GM18873 (cell line): ENCODE data around the gene ITGAL.
"Not testable (repeated sequence)": the region's sequence is repeated elsewhere in the genome, so short reads cannot be mapped to it uniquely, and the experiment has no call there.

Experiments used
- ATAC-seq: cut with Tn5 transposase; IDR thresholded peaks from one replicate; pipeline ENCODE4 v1.9.1; 2021; ENCODE audit warnings: mild to moderate bottlenecking, moderate library complexity, moderate number of reproducible peaks; ENCODE audit not compliant: unreplicated experiment, low FRiP score

ITGAL gene

DNA sequence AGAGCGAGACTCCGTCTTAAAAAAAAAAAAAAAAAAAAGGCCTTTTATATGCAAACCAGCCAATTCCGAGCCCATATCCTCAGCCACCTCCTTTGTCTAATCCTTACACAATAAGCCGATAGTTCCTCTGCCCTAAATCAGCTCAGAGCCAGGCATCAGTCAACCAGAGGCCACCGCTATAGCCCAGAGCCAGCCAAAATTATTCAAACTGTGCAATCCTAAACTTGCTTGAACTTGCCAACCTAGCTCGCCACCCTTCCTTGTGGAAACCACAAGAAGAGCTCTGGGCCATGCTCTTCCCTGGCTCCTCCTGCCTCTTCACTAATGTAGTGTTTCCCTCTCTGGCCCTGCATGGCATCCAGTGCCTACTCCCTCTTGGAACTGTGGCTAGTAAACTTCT, 17.7 kb downstream of the ITGAL start:
- no peak for ATAC-seq

DNA sequence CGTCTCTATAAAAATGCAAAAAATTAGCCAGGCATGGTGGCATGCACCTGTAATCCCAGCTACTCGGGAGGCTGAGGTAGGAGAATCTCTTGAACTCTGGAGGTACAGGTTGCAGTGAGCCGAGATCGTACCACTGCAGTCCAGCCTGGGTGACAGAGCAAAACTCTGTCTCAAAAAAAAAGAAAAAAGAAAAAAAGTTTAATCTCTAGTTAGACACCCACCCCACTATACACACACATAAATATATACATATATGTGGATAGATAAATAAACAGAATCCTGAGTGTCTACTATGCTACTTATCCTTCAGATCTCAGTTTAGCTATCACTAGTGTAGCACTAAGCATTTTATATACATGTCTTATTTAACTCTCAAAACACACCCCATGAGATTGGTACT, 18.7 kb downstream of the ITGAL start:
- ATAC-seq: no peak

DNA sequence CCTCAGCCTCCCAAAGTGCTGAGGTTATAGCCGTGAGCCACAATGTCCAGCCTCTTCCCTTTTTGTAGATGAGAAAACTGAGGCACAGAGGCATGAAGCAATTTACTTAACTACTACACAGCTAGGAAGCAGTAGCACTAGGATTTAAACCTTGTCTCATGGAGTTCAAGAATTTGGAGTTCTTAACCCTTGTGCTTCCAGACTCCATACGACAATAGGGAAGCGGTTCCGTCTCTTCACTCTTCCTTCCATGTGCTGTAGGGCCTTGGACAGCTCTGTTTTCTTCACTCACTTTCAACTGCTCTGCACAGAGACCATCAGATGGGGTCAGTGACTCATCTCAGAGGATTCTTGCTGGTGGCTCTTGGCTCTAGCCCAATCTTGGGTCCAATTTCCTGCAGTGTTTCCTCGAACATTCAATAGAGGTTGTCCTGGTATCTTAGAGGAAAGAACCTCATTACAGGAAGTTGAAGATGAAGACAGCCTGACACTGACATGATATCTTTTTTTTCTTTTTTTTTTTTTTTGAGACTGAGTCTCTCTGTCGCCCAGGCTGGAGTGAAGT, 19.3 kb downstream of the ITGAL start:
- no peak for ATAC-seq

DNA sequence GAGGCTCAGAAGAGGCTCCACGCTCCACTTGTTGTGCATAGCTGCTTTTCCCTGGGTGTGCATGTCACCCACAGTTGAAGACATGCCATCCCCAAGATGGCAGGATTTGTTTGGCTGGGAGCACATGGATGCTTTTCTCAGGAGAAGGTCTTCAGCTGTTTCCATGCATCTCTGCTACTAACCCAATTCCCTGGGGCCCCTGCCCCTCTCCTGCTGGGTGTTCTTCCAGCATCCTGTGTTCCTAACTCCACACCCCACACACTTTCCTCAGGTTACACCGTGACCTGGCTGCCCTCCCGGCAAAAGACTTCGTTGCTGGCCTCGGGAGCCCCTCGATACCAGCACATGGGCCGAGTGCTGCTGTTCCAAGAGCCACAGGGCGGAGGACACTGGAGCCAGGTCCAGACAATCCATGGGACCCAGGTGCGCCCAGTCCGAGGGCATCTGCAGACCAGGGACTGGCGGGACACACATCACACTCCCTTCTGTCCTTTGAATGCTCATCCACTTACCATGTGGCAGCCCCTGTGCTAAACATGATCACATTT, 21.5 kb downstream of the ITGAL start:
- no peak for ATAC-seq

DNA sequence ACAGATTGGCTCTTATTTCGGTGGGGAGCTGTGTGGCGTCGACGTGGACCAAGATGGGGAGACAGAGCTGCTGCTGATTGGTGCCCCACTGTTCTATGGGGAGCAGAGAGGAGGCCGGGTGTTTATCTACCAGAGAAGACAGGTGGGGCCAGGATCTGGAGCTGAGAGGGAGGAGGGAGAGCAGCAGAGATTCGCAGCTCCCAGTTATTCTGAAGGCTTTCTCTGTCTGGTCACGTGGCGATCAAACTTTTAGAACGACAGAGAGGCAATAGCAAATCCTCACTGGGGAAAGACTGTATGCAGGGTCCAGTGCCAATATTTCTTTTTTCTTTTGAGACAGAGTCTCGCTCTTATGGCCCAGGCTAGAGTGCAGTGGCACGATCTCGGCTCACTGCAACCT, 22.2 kb downstream of the ITGAL start:
- no peak for ATAC-seq

DNA sequence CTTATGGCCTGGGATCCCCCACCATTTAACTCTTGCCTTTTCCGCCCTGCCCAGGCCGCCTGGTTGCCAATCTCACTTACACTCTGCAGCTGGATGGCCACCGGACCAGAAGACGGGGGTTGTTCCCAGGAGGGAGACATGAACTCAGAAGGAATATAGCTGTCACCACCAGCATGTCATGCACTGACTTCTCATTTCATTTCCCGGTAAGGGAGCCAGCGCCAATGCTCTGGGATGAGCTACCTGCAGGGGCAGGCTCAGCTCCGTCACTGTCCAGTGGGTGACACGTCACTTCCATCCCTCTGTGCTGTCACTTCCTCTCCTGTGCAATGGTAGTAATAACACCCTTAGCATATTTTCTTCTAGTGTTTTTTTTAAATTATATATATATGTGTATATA, 26.7 kb downstream of the ITGAL start:
- ATAC-seq: no peak

DNA sequence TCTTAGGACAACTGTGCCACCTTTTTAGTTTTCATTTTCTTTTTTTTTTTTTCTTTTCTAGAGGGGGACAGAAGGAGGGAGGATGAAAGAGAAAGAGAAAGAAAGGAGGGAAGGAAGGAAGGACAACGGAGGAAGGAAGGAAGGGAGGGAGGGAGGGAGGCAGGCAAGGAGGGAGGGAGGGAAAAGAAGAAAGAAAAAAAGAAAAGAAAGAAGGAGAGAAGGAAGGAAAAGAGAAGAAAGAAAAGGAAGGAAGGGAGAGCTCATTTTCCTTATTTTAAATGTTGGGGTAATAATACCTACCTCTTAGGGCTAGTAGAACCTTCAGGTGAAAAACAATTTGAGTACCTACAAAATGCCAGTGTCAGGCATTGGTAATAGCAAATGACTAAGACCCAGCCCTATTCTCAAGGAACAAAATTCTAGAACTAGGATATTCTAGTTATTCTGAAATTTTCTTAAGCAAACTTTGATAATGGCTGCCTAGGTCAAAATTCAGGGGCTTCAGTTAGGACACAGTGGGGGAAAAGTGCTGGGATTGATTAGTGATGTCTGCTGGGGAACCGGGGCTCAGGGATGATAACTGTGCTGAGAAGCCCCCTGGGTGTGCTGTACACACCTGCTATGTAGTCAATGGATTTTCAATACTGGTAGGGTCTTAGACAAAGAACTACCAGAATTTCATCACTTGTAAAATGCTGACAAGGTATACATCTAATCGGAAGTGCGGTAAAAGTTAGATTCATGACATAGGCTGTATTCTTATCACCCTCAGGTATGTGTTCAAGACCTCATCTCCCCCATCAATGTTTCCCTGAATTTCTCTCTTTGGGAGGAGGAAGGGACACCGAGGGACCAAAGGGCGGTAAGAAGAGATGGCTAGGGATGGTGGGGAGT, 31.1 kb downstream of the ITGAL start:
- ATAC-seq: no peak

DNA sequence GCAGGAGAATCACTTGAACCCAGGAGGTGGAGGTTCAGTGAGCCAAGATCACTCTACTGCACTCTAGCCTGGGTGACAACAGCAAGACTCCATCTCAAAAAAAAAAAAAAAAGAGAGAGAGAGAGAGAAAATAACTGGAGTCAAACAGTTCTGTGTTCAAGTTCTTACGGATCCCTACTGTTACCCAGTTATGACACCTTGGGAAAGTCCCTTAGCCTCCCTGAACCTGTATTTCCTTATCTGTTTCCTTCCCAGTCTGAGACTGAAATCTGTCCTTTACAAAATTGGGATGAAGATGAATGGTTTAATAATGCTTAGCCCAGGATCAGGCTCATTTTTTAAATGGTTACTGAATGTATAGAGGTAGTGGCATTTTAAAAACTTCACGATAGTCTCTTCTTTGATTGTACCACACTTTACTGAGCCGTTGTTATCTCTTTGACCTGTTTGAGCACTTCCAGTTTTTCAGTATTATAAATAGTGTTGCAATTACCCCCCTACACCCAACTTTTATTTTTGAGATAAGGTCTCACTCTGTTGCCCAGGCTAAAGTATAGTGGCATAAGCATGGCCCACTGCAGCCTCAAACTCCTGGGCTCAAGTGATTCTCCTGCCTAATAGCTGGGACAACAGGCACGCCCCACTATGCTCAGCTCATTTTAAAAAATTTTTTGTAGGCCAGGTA, 36.7 kb downstream of the ITGAL start:
- ATAC-seq: no peak

DNA sequence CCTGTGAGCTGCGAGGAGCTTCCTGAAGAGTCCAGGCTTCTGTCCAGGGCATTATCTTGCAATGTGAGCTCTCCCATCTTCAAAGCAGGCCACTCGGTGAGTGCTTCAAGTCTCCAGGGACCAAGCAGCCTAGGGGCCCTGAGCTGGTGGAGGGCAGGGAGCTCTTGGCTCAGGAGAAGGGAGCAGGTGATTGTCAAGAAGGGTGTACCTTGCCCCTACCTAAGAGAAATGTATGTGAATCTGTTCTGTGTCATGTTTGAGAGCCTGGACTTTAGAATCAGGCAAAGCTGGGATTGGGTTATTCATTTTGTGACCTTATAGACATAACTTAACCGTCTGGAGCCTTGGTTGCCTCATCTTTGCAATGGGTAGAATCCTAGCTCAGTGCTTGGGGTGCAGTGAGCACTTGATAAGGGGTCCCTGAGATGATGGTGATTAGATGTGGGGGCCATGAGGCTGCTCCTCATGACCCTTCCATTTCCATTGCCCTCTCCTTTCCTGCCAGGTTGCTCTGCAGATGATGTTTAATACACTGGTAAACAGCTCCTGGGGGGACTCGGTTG, 37.9 kb downstream of the ITGAL start:
- ATAC-seq: no peak

DNA sequence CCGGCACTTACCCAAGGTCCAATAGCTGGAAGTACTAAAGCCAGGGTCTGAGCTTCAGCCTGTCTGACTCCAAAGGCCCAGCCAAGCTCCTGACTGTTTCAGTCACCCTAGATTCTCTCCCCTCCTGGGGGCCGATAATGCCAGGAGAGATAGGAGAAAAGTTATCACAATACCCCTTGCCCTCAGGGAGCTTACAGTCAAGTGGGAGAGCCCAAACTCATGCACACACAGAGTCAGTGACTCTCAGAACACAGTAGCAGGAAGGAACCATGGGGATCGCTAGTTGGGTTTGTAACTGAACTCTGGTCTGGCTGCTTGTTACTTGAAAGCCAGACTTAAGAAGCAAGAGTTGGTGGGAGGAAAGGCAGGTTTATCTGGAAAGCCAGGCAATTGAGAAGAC, 39.0 kb downstream of the ITGAL start:
- no peak for ATAC-seq

DNA sequence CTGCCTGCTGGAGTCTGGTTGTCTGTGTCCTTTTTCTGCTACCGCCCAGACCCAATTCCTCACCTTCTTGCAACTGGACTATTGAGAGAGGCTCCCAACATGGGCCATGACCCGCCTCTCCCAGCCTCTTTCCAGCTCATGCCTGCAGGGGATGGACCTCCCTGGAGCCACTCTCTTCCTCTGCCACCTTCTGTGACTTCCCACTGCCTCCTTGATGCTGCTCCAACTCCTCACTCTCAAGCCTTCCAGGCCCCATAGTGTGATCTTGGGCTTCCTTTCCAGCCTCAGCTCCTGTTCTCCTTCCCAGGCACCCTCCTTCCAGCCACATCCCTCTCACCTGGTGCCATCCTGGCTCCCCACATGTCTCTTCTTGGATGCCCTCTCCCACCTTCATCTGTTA, 42.7 kb downstream of the ITGAL start:
- no peak for ATAC-seq

DNA sequence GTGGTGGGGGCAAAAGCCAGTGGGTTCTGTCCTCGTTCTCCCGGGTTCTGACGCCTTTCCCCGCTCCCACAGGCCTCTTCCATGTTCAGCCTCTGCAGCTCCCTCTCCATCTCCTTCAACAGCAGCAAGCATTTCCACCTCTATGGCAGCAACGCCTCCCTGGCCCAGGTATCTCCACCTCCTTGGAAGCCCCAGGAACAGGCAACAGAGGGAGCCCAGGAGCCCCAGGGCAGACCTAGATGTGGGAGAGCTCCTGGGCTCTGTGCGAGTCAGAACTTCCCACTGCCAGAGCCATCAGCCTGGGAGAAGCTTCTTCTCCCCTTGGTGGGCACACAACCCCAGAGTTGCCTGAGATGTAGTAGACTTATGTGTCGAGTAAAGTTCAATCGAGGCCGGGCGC, 46.0 kb downstream of the ITGAL start:
- ATAC-seq: no peak

DNA sequence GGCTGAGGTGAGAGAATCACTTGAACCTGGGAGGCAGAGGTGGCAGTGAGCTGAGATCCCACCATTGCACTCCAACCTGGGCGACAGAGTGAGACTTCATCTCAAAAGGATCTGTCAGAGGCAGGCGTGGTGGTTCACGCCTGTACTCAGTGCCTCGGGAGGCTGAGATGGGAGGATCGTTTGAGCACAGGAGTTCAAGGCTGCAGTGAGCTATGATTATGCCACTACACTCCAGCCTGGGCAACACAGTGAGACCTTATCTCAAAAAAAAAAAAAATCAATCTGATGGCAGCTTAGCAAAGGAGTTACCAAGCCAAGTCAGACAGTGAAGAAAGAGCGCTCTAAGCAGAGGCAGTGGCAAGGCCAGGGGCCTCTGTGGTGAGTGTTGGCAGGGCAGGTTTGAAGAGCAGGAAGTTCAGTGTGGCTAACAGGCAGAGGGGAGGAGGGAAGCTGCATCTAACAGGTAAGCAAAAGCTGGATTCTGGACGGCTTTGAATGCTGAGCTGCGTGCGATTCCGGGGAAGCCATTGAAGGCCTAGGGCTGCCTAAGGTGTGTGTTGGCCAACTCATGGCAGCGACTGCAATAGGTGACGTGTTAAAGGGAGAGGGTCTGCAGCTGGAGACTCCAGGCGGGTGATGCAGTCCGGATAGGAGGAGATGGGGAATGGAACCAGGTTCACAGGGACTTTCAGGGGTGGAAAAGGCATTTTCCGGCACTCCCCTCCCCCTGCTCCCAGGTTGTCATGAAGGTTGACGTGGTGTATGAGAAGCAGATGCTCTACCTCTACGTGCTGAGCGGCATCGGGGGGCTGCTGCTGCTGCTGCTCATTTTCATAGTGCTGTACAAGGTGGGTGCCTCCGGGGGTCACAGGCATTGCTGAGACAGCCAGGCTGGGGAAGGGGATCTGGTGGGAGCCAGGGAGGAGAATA, 46.8 kb downstream of the ITGAL start:
- no peak for ATAC-seq

DNA sequence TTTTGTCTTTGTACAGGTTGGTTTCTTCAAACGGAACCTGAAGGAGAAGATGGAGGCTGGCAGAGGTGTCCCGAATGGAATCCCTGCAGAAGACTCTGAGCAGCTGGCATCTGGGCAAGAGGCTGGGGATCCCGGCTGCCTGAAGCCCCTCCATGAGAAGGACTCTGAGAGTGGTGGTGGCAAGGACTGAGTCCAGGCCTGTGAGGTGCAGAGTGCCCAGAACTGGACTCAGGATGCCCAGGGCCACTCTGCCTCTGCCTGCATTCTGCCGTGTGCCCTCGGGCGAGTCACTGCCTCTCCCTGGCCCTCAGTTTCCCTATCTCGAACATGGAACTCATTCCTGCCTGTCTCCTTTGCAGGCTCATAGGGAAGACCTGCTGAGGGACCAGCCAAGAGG, 48.9 kb downstream of the ITGAL start:
- ATAC-seq: no peak

DNA sequence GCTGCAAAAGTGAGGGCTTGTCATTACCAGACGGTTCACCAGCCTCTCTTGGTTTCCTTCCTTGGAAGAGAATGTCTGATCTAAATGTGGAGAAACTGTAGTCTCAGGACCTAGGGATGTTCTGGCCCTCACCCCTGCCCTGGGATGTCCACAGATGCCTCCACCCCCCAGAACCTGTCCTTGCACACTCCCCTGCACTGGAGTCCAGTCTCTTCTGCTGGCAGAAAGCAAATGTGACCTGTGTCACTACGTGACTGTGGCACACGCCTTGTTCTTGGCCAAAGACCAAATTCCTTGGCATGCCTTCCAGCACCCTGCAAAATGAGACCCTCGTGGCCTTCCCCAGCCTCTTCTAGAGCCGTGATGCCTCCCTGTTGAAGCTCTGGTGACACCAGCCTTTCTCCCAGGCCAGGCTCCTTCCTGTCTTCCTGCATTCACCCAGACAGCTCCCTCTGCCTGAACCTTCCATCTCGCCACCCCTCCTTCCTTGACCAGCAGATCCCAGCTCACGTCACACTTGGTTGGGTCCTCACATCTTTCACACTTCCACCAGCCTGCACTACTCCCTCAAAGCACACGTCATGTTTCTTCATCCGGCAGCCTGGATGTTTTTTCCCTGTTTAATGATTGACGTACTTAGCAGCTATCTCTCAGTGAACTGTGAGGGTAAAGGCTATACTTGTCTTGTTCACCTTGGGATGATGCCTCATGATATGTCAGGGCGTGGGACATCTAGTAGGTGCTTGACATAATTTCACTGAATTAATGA, 49.5 kb downstream of the ITGAL start:
- ATAC-seq: no peak

DNA sequence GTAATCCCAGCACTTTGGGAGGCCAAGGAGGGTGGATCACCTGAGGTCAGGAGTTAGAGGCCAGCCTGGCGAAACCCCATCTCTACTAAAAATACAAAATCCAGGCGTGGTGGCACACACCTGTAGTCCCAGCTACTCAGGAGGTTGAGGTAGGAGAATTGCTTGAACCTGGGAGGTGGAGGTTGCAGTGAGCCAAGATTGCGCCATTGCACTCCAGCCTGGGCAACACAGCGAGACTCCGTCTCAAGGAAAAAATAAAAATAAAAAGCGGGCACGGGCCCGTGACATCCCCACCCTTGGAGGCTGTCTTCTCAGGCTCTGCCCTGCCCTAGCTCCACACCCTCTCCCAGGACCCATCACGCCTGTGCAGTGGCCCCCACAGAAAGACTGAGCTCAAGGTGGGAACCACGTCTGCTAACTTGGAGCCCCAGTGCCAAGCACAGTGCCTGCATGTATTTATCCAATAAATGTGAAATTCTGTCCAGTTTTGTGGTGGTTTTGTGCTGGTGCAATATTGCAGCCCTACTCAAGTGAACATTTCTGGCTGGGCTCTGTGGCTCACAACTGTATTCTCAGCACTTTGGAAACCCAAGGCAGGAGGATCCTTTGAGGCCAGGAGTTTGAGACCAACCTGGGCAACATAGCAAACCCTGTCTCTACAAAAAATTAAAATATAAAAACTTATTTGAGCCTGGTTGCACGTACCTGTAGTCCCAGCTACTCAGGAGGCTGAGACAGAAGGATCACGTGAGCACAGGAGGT, 50.3 kb downstream of the ITGAL start:
- not testable (repeated sequence) for ATAC-seq

DNA sequence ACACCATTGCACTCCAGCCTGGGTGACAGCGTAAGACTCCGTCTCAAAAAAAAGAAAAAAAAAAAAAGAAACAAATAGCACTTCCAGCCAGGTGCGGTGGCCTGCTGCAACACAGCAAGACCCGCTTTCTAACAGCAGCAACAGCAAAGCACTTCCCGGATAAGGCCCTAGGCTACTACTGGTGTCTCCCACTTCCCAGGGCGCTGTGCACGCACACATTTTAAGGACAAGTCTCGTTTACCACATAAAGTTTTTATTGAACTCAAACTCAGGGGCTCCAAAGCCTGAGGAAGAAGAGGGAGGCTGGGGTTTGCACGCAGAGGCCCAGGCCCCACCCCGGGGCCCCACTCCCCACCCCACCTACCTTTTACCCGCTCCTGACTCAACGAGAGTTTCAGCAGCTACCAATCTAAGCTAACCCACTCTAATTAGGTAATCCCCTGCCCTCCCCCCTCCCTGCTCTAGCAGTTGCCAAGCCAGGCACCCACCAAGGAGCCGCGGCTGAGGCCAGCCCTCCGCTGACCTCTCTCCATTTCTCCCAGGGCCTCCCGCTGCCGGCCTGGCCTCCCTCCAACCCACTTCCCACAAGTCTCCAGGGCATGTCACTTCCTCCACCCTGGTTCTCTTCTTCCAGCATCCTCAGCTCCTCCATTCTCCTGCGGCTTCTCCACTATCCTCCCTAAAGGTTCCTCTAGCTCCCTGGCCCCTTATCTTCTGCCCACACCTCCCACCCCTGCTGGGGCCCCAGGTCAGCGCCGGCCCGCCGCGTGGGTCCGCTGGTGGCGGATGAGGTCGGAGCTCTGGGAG, 51.4 kb downstream of the ITGAL start:
- ATAC-seq: no peak
